SK-N-SH treated with all-trans-retinoic acid at 6 μM for 48 hours (cell line): ENCODE data around the gene HARS2.

Experiments used
- ATAC-seq: fragments of 200-7000 bp; cut with Tn5 transposase; 3 replicates; pipeline ENCODE4 v1.9.1; 2020; ENCODE audit warnings: mild to moderate bottlenecking, moderate library complexity
- ARNTL ChIP-seq: fragments of 450-650 bp; formaldehyde crosslinking; IDR thresholded peaks from 2 replicates; pipeline ENCODE4 v1.5.0; 2020; ENCODE audit warnings: low read depth, mild to moderate bottlenecking, moderate library complexity, borderline replicate concordance
- BACH2 ChIP-seq: fragments of 250-450 bp; sonication (Bioruptor Pico); IDR thresholded peaks from 2 replicates; pipeline ENCODE4 v1.9.0; 2021; ENCODE audit warnings: mild to moderate bottlenecking, borderline replicate concordance
- ESRRG ChIP-seq: fragments of 250-450 bp; sonication (Bioruptor Pico); IDR thresholded peaks from 2 replicates; pipeline ENCODE4 v1.6.1; 2021; ENCODE audit warnings: mild to moderate bottlenecking
- PPARA ChIP-seq: fragments of 250-450 bp; sonication (Bioruptor Pico); IDR thresholded peaks from 2 replicates; pipeline ENCODE4 v1.5.0; 2020; ENCODE audit warnings: mild to moderate bottlenecking, borderline replicate concordance
- SNAI2 ChIP-seq: fragments of 250-450 bp; sonication (Bioruptor Pico); IDR thresholded peaks from 2 replicates; pipeline ENCODE4 v1.5.0; 2020; ENCODE audit warnings: mild to moderate bottlenecking, moderate library complexity
- TCF4 ChIP-seq: fragments of 250-450 bp; sonication (Bioruptor Pico); IDR thresholded peaks from 2 replicates; pipeline ENCODE4 v1.8.0; 2021; ENCODE audit warnings: mild to moderate bottlenecking, moderate library complexity, borderline replicate concordance
- ZFP3 ChIP-seq: fragments of 250-450 bp; sonication (Bioruptor Pico); IDR thresholded peaks from 2 replicates; pipeline ENCODE4 v1.5.0; 2020; ENCODE audit warnings: mild to moderate bottlenecking, moderate library complexity
- ZFP30 ChIP-seq: fragments of 450-650 bp; formaldehyde crosslinking; IDR thresholded peaks from 2 replicates; pipeline ENCODE4 v1.5.0; 2022; ENCODE audit warnings: mild to moderate bottlenecking, moderate library complexity
- ZNF8 ChIP-seq: fragments of 450-650 bp; formaldehyde crosslinking; IDR thresholded peaks from 2 replicates; pipeline ENCODE4 v1.5.0; 2020; ENCODE audit warnings: mild to moderate bottlenecking, moderate library complexity
- TF ChIP-seq, protein P1 (sequence below): fragments of 250-450 bp; sonication (Bioruptor Pico); IDR thresholded peaks from 2 replicates; pipeline ENCODE4 v1.5.1; 2021; ENCODE audit warnings: mild to moderate bottlenecking, moderate library complexity
- TF ChIP-seq, protein P2 (sequence below): fragments of 250-450 bp; sonication (Bioruptor Pico); IDR thresholded peaks from 2 replicates; pipeline ENCODE4 v1.5.0; 2020; ENCODE audit warnings: mild to moderate bottlenecking, moderate library complexity

Gene HARS2

GRCh38 chr5:140741967-140742366 is 50.7 kb downstream of the HARS2 start:
- ATAC-seq: no peak
- TF ChIP-seq ESRRG (CRISPR knock-in tag): no peak
- TF ChIP-seq, protein P1, sequence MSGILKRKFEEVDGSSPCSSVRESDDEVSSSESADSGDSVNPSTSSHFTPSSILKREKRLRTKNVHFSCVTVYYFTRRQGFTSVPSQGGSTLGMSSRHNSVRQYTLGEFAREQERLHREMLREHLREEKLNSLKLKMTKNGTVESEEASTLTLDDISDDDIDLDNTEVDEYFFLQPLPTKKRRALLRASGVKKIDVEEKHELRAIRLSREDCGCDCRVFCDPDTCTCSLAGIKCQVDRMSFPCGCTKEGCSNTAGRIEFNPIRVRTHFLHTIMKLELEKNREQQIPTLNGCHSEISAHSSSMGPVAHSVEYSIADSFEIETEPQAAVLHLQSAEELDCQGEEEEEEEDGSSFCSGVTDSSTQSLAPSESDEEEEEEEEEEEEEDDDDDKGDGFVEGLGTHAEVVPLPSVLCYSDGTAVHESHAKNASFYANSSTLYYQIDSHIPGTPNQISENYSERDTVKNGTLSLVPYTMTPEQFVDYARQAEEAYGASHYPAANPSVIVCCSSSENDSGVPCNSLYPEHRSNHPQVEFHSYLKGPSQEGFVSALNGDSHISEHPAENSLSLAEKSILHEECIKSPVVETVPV: no peak
- TF ChIP-seq BACH2 (CRISPR knock-in tag): no peak
- no peak for TF ChIP-seq ZFP30 (CRISPR knock-in tag)
- no peak for TF ChIP-seq TCF4 (CRISPR knock-in tag)
- TF ChIP-seq PPARA (CRISPR knock-in tag): no peak
- no peak for TF ChIP-seq ZFP3 (CRISPR knock-in tag)
- TF ChIP-seq SNAI2 (CRISPR knock-in tag): no peak
- TF ChIP-seq ZNF8: no peak
- TF ChIP-seq, protein P2, sequence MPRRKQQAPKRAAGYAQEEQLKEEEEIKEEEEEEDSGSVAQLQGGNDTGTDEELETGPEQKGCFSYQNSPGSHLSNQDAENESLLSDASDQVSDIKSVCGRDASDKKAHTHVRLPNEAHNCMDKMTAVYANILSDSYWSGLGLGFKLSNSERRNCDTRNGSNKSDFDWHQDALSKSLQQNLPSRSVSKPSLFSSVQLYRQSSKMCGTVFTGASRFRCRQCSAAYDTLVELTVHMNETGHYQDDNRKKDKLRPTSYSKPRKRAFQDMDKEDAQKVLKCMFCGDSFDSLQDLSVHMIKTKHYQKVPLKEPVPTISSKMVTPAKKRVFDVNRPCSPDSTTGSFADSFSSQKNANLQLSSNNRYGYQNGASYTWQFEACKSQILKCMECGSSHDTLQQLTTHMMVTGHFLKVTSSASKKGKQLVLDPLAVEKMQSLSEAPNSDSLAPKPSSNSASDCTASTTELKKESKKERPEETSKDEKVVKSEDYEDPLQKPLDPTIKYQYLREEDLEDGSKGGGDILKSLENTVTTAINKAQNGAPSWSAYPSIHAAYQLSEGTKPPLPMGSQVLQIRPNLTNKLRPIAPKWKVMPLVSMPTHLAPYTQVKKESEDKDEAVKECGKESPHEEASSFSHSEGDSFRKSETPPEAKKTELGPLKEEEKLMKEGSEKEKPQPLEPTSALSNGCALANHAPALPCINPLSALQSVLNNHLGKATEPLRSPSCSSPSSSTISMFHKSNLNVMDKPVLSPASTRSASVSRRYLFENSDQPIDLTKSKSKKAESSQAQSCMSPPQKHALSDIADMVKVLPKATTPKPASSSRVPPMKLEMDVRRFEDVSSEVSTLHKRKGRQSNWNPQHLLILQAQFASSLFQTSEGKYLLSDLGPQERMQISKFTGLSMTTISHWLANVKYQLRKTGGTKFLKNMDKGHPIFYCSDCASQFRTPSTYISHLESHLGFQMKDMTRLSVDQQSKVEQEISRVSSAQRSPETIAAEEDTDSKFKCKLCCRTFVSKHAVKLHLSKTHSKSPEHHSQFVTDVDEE (CRISPR knock-in tag): no peak
- TF ChIP-seq ARNTL (CRISPR knock-in tag): no peak
